Astrocyte (in vitro differentiated cells and primary cell): ENCODE data around the gene C1S. TPM values are rescaled to one million over a fixed set of nuclear protein-coding genes. Genes with fewer than 3 reads are reported as not detected.

Experiments used
- DNase-seq: peaks from one replicate; pipeline ENCODE4 v3.0.0-alpha.2; 2010; ENCODE audit warnings: low read depth
- FAIRE-seq: peaks from 2 replicates; lab custom pipeline; 2011; peaks lifted over from hg19 to GRCh38; lab: Jason Lieb, UNC
- H2AFZ ChIP-seq: 2 replicates; pipeline ENCODE4 v1.6.0; 2012; ENCODE audit warnings: low read depth, low read length, inconsistent platforms
- H3K27ac ChIP-seq: 2 replicates; pipeline ENCODE4 v1.5.1; 2011; ENCODE audit warnings: low read depth, low read length, inconsistent platforms
- H3K27me3 ChIP-seq: 2 replicates; pipeline ENCODE4 v1.6.0; 2011; ENCODE audit warnings: low read length, inconsistent platforms; ENCODE audit not compliant: insufficient read depth
- H3K36me3 ChIP-seq: 2 replicates; pipeline ENCODE4 v1.5.1; 2011; ENCODE audit warnings: low read length, inconsistent platforms; ENCODE audit not compliant: insufficient read depth
- H3K4me1 ChIP-seq: 2 replicates; pipeline ENCODE4 v1.5.1; 2011; ENCODE audit warnings: low read length, inconsistent platforms; ENCODE audit not compliant: insufficient read depth
- H3K4me2 ChIP-seq: 2 replicates; pipeline ENCODE4 v1.6.0; 2012; ENCODE audit warnings: low read length, inconsistent platforms
- H3K4me3 ChIP-seq: 2 replicates; pipeline ENCODE4 v1.5.1; 2011; ENCODE audit warnings: low read depth, mild to moderate bottlenecking, low read length, inconsistent platforms; ENCODE audit not compliant: insufficient read depth
- H3K79me2 ChIP-seq: 2 replicates; pipeline ENCODE4 v1.6.0; 2012; ENCODE audit warnings: mild to moderate bottlenecking, low read length, inconsistent platforms; ENCODE audit not compliant: insufficient read depth
- H3K9ac ChIP-seq: 2 replicates; pipeline ENCODE4 v1.6.0; 2012; ENCODE audit warnings: mild to moderate bottlenecking, low read length, inconsistent platforms
- H3K9me3 ChIP-seq: 2 replicates; pipeline ENCODE4 v1.5.1; 2012; ENCODE audit warnings: low read depth, mild to moderate bottlenecking, low read length, inconsistent platforms; ENCODE audit not compliant: insufficient read depth
- H4K20me1 ChIP-seq: 2 replicates; pipeline ENCODE4 v1.6.0; 2012; ENCODE audit warnings: low read length, inconsistent platforms; ENCODE audit not compliant: insufficient read depth
- H3K27ac Mint-ChIP-seq: one replicate; pipeline ENCODE4 v1.8.0; 2021; ENCODE audit warnings: mild to moderate bottlenecking, mixed read lengths; ENCODE audit not compliant: unreplicated experiment
- H3K27me3 Mint-ChIP-seq: one replicate; pipeline ENCODE4 v1.8.0; 2021; ENCODE audit warnings: low read depth, mixed read lengths; ENCODE audit not compliant: unreplicated experiment
- H3K36me3 Mint-ChIP-seq: one replicate; pipeline ENCODE4 v1.8.0; 2021; ENCODE audit warnings: low read depth, mixed read lengths; ENCODE audit not compliant: unreplicated experiment
- H3K4me1 Mint-ChIP-seq: one replicate; pipeline ENCODE4 v1.8.0; 2021; ENCODE audit warnings: low read depth, mixed read lengths; ENCODE audit not compliant: unreplicated experiment
- H3K4me3 Mint-ChIP-seq: one replicate; pipeline ENCODE4 v1.8.0; 2021; ENCODE audit warnings: mild to moderate bottlenecking, moderate library complexity, mixed read lengths; ENCODE audit not compliant: unreplicated experiment
- H3K9me3 Mint-ChIP-seq: one replicate; pipeline ENCODE4 v1.8.0; 2021; ENCODE audit warnings: mild to moderate bottlenecking, mixed read lengths; ENCODE audit not compliant: unreplicated experiment
- EZH2 ChIP-seq: IDR thresholded peaks from 2 replicates; pipeline ENCODE4 v1.6.1; 2012; ENCODE audit warnings: mild to moderate bottlenecking, low read length, inconsistent platforms; ENCODE audit not compliant: insufficient read depth
- total RNA-seq: library from RNA; stranded (reverse); gene quantifications from 2 replicates; pipeline ENCODE4 v1.2.1, GENCODE V29; 2021
- TF ChIP-seq, protein P1 (sequence below): IDR thresholded peaks from 2 replicates; pipeline ENCODE4 v1.5.1; 2011; ENCODE audit warnings: low read depth, mild to moderate bottlenecking, inconsistent platforms, low read length, moderate library complexity; ENCODE audit not compliant: insufficient read depth

C1S gene
- total RNA-seq, 1 donor from 2014 or later = 5.2 TPM

DNA sequence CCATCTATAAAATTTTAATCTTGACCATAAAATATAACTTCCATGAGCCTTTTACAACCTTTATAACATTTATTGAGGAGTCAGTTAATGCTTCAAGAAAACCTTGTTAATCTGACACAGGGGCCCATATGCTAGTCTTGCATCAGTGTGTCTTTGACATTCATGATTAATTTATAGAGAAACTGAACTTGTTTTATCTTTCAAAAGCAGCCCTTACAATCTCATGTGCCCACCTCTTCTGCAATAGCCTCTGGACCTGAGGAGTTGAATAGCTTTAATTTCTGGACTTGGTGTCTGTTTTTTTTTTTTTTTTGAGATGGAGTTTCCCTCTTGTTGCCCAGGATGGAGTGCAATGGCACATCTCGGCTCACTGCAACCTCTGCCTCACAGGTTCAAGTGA is 33.7 kb upstream of the C1S start:
- FAIRE-seq = no peak
- no peaks in the 10 kb centered on the region for H3K4me1 Mint-ChIP-seq
- H3K27me3 ChIP-seq = peaks cover 2% of the 10 kb centered on the region
- H3K27ac Mint-ChIP-seq = no peak overlapping the region
- no peaks in the 10 kb centered on the region for H3K4me1 ChIP-seq
- H3K4me3 Mint-ChIP-seq = no peak overlapping the region
- TF ChIP-seq EZH2 = no peak
- TF ChIP-seq, protein P1, sequence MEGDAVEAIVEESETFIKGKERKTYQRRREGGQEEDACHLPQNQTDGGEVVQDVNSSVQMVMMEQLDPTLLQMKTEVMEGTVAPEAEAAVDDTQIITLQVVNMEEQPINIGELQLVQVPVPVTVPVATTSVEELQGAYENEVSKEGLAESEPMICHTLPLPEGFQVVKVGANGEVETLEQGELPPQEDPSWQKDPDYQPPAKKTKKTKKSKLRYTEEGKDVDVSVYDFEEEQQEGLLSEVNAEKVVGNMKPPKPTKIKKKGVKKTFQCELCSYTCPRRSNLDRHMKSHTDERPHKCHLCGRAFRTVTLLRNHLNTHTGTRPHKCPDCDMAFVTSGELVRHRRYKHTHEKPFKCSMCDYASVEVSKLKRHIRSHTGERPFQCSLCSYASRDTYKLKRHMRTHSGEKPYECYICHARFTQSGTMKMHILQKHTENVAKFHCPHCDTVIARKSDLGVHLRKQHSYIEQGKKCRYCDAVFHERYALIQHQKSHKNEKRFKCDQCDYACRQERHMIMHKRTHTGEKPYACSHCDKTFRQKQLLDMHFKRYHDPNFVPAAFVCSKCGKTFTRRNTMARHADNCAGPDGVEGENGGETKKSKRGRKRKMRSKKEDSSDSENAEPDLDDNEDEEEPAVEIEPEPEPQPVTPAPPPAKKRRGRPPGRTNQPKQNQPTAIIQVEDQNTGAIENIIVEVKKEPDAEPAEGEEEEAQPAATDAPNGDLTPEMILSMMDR = no peak
- no peak overlapping the region for H2AFZ ChIP-seq
- H3K9me3 Mint-ChIP-seq = peaks cover 2% of the 10 kb centered on the region
- H3K36me3 ChIP-seq = no peaks in the 10 kb centered on the region
- no peak overlapping the region for H3K27ac ChIP-seq
- H3K36me3 Mint-ChIP-seq = no peaks in the 10 kb centered on the region
- H3K79me2 ChIP-seq = no peaks in the 10 kb centered on the region
- H3K9ac ChIP-seq = no peak overlapping the region
- no peaks in the 10 kb centered on the region for H4K20me1 ChIP-seq
- peaks cover 8% of the 10 kb centered on the region for H3K27me3 Mint-ChIP-seq
- DNase-seq = no peak
- H3K4me3 ChIP-seq = no peak overlapping the region
- H3K4me2 ChIP-seq = no peak overlapping the region
- no peaks in the 10 kb centered on the region for H3K9me3 ChIP-seq

- no peaks in the 10 kb centered on the region for H3K79me2 ChIP-seq
- Mint-ChIP-seq H3K4me1 (no peaks in the 10 kb centered on the region), H3K9me3 (peaks cover 5% of the 10 kb centered on the region), H3K27me3 (peaks cover 4% of the 10 kb centered on the region), H3K4me3 (no peak overlapping the region), H3K27ac (no peak overlapping the region), H3K36me3 (no peaks in the 10 kb centered on the region)
- no peak for DNase-seq
- no peak overlapping the region for H3K4me2 ChIP-seq
- H4K20me1 ChIP-seq = no peaks in the 10 kb centered on the region
- H3K4me3 ChIP-seq = no peak overlapping the region
- H3K4me1 ChIP-seq = no peaks in the 10 kb centered on the region
- H3K27ac ChIP-seq = no peak overlapping the region
- FAIRE-seq = no peak
- TF ChIP-seq, protein P1 = no peak
- no peak for TF ChIP-seq EZH2
- H2AFZ ChIP-seq = no peak overlapping the region
- no peaks in the 10 kb centered on the region for H3K9me3 ChIP-seq
- H3K9ac ChIP-seq = no peak overlapping the region
- H3K36me3 ChIP-seq = no peaks in the 10 kb centered on the region
- H3K27me3 ChIP-seq = peaks cover 7% of the 10 kb centered on the region
These were observed 29.2 kb upstream of the C1S start for GRCh38 chr12:7031306-7031705.

- no peaks in the 10 kb centered on the region for H3K4me1 Mint-ChIP-seq
- H2AFZ ChIP-seq = no peak overlapping the region
- no peak for TF ChIP-seq EZH2
- TF ChIP-seq, protein P1 = no peak
- H3K27me3 Mint-ChIP-seq = peaks cover 4% of the 10 kb centered on the region
- H3K27ac ChIP-seq = no peak overlapping the region
- H3K27me3 ChIP-seq = peaks cover 5% of the 10 kb centered on the region
- H3K4me3 ChIP-seq = no peak overlapping the region
- DNase-seq (no peak), FAIRE-seq (no peak)
- H3K4me1 ChIP-seq = no peaks in the 10 kb centered on the region
- H3K79me2 ChIP-seq = no peaks in the 10 kb centered on the region
- H3K9ac ChIP-seq = no peak overlapping the region
- H4K20me1 ChIP-seq = no peaks in the 10 kb centered on the region
- no peak overlapping the region for H3K4me2 ChIP-seq
- no peaks in the 10 kb centered on the region for H3K36me3 ChIP-seq
- H3K36me3 Mint-ChIP-seq = no peaks in the 10 kb centered on the region
- H3K9me3 Mint-ChIP-seq = peaks cover 5% of the 10 kb centered on the region
- no peaks in the 10 kb centered on the region for H3K9me3 ChIP-seq
- no peak overlapping the region for H3K27ac Mint-ChIP-seq
- no peak overlapping the region for H3K4me3 Mint-ChIP-seq
These were observed 27.5 kb upstream of the C1S start for GRCh38 chr12:7032990-7033389.
